Mesendoderm (in vitro differentiated cells): Measurements from ENCODE around the gene BOK.

Experiments used
- DNase-seq: peaks from one replicate; pipeline ENCODE4 v3.0.0; 2013
- H2AK5ac ChIP-seq: 2 replicates; pipeline ENCODE4 v1.6.1; 2013; ENCODE audit warnings: low read length, inconsistent platforms
- H2BK120ac ChIP-seq: 2 replicates; pipeline ENCODE4 v1.6.1; 2013; ENCODE audit warnings: low read depth, mild to moderate bottlenecking, low read length, moderate library complexity, mixed read lengths
- H2BK15ac ChIP-seq: replicated peaks from 2 replicates; pipeline ENCODE4 v1.6.1; 2013; ENCODE audit warnings: low read depth, mild to moderate bottlenecking, moderate library complexity
- H2BK5ac ChIP-seq: 2 replicates; pipeline ENCODE4 v1.6.1; 2013; ENCODE audit warnings: low read length, inconsistent platforms
- H3K18ac ChIP-seq: 2 replicates; pipeline ENCODE4 v1.6.1; 2013; ENCODE audit warnings: mild to moderate bottlenecking, low read length, mixed read lengths
- H3K23ac ChIP-seq: one replicate; pipeline ENCODE4 v1.6.1; 2013; ENCODE audit warnings: low read length
- H3K27ac ChIP-seq: 2 replicates; pipeline ENCODE4 v1.5.1; 2013; ENCODE audit warnings: low read depth, mild to moderate bottlenecking, inconsistent platforms, low read length, moderate library complexity
- H3K27me3 ChIP-seq: 2 replicates; pipeline ENCODE4 v1.6.1; 2013; ENCODE audit warnings: low read length, control low read depth, mild to moderate bottlenecking, inconsistent platforms; ENCODE audit not compliant: insufficient read depth, poor library complexity
- H3K36me3 ChIP-seq: 2 replicates; pipeline ENCODE4 v1.6.1; 2013; ENCODE audit warnings: low read length, inconsistent platforms; ENCODE audit not compliant: control insufficient read depth, insufficient read depth
- H3K4ac ChIP-seq: one replicate; pipeline ENCODE4 v1.6.1; 2013; ENCODE audit warnings: low read depth, mild to moderate bottlenecking, low read length, moderate library complexity
- H3K4me1 ChIP-seq: 2 replicates; pipeline ENCODE4 v1.6.1; 2013; ENCODE audit warnings: low read depth, low read length, inconsistent platforms; ENCODE audit not compliant: control insufficient read depth
- H3K4me2 ChIP-seq: 2 replicates; pipeline ENCODE4 v1.6.1; 2013; ENCODE audit warnings: low read length
- H3K4me3 ChIP-seq: 2 replicates; pipeline ENCODE4 v1.5.1; 2013; ENCODE audit warnings: mild to moderate bottlenecking, low read length
- H3K56ac ChIP-seq: one replicate; pipeline ENCODE4 v1.6.1; 2013; ENCODE audit warnings: low read length
- H3K79me1 ChIP-seq: 2 replicates; pipeline ENCODE4 v1.6.1; 2013; ENCODE audit warnings: low read length, inconsistent platforms
- H3K79me2 ChIP-seq: 2 replicates; pipeline ENCODE4 v1.6.1; 2013; ENCODE audit warnings: mild to moderate bottlenecking, low read length; ENCODE audit not compliant: control insufficient read depth, insufficient read depth
- H3K9ac ChIP-seq: 2 replicates; pipeline ENCODE4 v1.6.1; 2013; ENCODE audit warnings: low read length, inconsistent platforms
- H4K5ac ChIP-seq: one replicate; pipeline ENCODE4 v1.6.1; 2013; ENCODE audit warnings: low read length
- H4K8ac ChIP-seq: one replicate; pipeline ENCODE4 v1.6.1; 2013; ENCODE audit warnings: low read depth, mild to moderate bottlenecking, control low read depth, low read length, moderate library complexity
- WGBS: extraction: QIAGEN DNeasy Blood & Tissue Kit; methylation state at CpG from one replicate; pipeline ENCODE4 v1.1.7; 2013; ENCODE audit warnings: low lambda C conversion rate, missing lambda C conversion rate; ENCODE audit not compliant: insufficient coverage; ENCODE audit errors: extremely low coverage; 5-methylcytosine and 5-hydroxymethylcytosine counted together

The BOK gene

DNA sequence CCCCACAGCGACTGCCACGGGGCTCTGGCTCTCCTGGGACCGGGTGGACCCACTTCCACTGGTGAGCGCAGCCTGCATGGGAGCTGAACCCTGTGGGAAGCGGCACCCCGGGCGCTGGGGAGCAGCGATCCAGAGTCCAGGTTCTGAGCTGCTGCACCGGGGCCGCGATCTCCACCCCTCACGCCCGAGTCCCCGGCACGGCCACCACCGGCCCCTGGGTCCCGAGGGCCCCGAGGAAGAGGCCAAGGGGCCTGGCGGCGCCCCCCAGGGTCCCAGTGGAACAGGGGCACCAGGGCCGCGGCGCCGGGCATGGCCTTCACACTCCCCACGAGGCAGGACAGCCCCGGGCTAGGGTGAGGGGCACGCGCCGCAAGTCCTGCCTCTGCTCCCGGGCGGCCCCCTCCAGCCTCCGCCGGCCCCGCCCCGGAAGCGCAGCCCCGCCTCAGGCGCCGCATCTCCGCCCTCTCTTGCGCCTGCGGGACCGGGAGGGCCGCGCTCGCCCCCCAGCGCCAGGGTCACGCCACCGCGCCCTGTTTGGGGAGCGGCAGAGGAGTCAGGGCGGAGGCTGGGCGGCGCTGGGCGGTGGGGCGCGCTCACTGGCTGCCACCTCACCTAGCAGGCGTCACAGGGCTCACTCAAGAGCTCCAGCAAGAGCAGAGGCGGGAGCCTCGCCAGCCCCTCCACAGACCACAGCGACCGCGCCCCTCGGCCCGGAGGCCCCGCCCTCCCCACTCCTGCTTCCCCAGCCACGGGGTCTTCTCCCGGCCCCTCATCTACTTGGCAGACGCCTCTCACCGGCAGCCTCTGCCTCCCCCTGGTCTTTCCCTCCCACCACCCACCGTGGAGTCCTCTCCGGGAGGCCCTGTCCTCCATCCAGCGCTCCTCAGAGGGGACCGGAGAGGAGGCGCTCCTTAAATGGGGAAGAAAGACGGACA lies 51.6 kb downstream of the BOK start:
- Histone ChIP-seq H3K79me2 (peaks cover 11% of the 10 kb centered on the region), H3K4me2 (peak overlapping the region; percentile 79), H3K27ac (peak overlapping the region; percentile 57), H3K4ac (peak overlapping the region; percentile 56), H2BK5ac (no peak overlapping the region), H3K4me1 (no peaks in the 10 kb centered on the region), H2BK15ac (no peak overlapping the region), H4K5ac (no peak overlapping the region), H3K79me1 (peaks cover 16% of the 10 kb centered on the region), H3K36me3 (peaks cover 2% of the 10 kb centered on the region), H3K27me3 (no peaks in the 10 kb centered on the region), H2AK5ac (no peak overlapping the region), H4K8ac (peak overlapping the region; percentile 77), H3K4me3 (peak overlapping the region; percentile 38), H3K9ac (peak overlapping the region; percentile 93), H3K23ac (peak overlapping the region; percentile 45), H2BK120ac (no peak overlapping the region), H3K56ac (peak overlapping the region; percentile 96), H3K18ac (peak overlapping the region; percentile 44)
- DNase-seq: peak; percentile 98
- no CpG with 5 or more reads among the region's 76 CpGs for WGBS

DNA sequence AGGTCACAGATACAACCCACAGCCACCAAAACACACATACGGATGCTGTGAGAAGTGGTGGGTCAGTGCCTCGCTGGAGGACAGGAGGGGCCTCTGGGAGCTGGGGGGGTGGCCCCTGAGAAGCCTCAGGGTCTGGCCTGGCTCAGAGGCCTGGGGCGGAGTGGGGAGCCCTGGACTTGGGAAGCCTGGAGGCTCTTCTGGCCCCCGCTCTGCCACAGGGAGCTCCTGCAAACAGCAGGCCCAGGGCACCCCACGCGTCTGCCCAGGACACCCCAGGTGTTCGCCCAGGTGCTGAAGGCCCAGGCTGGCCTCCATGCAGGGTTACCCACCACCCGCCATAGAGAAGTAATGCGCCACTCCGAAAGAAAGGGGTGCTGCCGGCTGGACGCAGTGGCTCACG lies 52.5 kb downstream of the BOK start:
- no peak overlapping the region for H3K27ac ChIP-seq
- no peak for DNase-seq

DNA sequence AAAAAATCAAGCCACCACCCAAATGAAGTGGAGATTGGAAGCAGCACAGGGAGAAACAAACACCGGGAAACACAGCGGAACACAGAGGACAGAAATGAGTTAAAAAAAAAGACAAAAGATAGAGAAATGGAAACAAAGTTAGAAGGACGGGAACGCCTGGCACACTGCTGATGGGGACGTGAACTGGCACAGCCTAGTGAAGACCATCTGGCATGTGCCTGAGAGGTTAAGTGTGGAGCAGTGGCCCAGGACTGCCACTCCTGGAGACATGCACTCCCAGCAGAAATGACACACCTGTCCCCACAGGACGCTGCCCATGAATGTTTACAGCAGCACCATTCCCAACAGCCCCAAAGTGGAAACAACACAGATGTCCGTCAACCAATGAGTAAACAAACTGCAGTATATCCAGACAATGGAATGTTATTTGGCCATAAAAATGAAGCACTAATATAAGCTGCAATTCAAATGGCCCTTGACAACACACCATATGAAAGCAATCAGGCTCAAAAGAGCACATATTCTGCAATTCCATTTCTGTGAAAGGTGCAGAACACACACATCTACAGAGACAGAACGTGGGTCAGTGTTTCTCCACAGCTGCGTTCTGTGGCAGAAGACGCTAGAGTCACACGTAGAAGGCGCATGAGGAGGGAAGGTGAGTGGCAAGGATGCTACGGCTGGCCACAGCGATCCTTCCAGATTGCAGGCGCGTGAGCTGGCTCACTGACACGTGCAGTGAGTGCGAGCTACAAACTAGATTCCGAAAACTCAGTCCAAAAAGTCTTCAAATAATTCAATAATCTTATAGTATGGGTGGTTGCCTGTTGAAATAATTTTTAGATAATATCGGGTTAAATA lies 53.8 kb downstream of the BOK start:
- H3K23ac ChIP-seq: no peak overlapping the region
- no peak overlapping the region for H2BK5ac ChIP-seq
- no peak overlapping the region for H3K18ac ChIP-seq
- no peak overlapping the region for H3K27ac ChIP-seq
- H3K56ac ChIP-seq: no peak overlapping the region
- peaks cover under 1% of the 10 kb centered on the region for H3K4me1 ChIP-seq
- no peak for DNase-seq
- H3K27me3 ChIP-seq: no peaks in the 10 kb centered on the region
- no peak overlapping the region for H4K8ac ChIP-seq
- no peak overlapping the region for H3K9ac ChIP-seq
- H3K79me1 ChIP-seq: peaks cover 23% of the 10 kb centered on the region
- no peak overlapping the region for H2BK15ac ChIP-seq
- no peak overlapping the region for H2BK120ac ChIP-seq
- no peak overlapping the region for H3K4ac ChIP-seq
- no peak overlapping the region for H4K5ac ChIP-seq
- WGBS: 100% methylated on average over 1 of the region's 20 CpGs
- H3K4me2 ChIP-seq: no peak overlapping the region
- H3K36me3 ChIP-seq: no peaks in the 10 kb centered on the region
- no peak overlapping the region for H2AK5ac ChIP-seq
- H3K4me3 ChIP-seq: no peak overlapping the region
- peaks cover 11% of the 10 kb centered on the region for H3K79me2 ChIP-seq

More for the DNA sequence above, 52.5 kb downstream of the BOK start:
- no peak overlapping the region for H3K4me3 ChIP-seq
- H3K4ac ChIP-seq: no peak overlapping the region
- no peak overlapping the region for H2BK120ac ChIP-seq
- H3K23ac ChIP-seq: no peak overlapping the region
- H3K27me3 ChIP-seq: no peaks in the 10 kb centered on the region
- H3K18ac ChIP-seq: no peak overlapping the region
- no peak overlapping the region for H3K4me2 ChIP-seq
- no peaks in the 10 kb centered on the region for H3K4me1 ChIP-seq
- no CpG with 5 or more reads among the region's 13 CpGs for WGBS
- no peak overlapping the region for H4K8ac ChIP-seq
- peaks cover 18% of the 10 kb centered on the region for H3K79me1 ChIP-seq
- H2BK15ac ChIP-seq: no peak overlapping the region
- H3K36me3 ChIP-seq: peaks cover 2% of the 10 kb centered on the region
- no peak overlapping the region for H2AK5ac ChIP-seq
- H3K56ac ChIP-seq: peak overlapping the region; percentile 49
- no peak overlapping the region for H2BK5ac ChIP-seq
- no peak overlapping the region for H4K5ac ChIP-seq
- peak overlapping the region; percentile 75 for H3K9ac ChIP-seq
- peaks cover 11% of the 10 kb centered on the region for H3K79me2 ChIP-seq

DNA sequence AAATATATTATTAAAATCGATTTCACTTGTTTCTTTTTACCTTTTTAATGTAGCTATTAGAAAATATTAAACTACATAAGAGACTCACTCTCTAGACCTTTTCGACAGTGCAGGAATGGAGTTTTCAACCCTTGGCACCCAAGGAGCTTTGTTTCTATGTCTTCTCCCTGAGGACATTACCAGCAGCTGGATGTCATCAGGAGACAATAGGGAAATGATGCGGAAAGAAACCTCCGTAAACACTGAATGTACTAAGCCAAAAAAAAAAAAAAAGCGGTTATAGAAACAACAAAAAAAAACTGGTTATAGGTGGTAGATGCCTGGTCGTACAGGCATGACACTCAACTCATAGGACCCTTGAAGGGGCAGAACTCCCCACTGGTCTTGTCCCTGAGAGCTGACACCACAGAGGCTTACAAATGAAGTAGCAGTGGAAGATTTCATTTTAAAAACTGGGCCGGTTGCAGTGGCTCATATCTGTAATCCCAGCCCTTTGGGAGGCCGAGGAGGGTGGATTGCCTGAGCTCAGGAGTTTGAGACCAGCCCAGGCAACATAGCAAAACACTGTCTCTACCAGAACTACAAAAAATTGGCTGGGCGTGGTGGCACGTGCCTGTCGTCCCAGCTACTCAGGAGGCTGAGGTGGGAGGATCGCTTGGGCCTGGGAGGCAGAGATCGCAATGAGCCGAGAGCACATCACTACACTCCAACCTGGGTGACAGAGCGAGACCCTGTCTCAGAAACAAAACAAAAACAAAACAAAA lies 54.7 kb downstream of the BOK start:
- Histone ChIP-seq H4K5ac (no peak overlapping the region), H3K4ac (no peak overlapping the region), H4K8ac (no peak overlapping the region), H3K4me2 (no peak overlapping the region), H2BK15ac (no peak overlapping the region), H3K36me3 (no peaks in the 10 kb centered on the region), H2BK120ac (no peak overlapping the region), H3K27ac (no peak overlapping the region), H3K4me1 (peaks cover 4% of the 10 kb centered on the region), H2AK5ac (no peak overlapping the region), H3K23ac (no peak overlapping the region), H3K27me3 (no peaks in the 10 kb centered on the region), H3K79me1 (peaks cover 25% of the 10 kb centered on the region), H3K4me3 (no peak overlapping the region), H3K79me2 (peaks cover 11% of the 10 kb centered on the region), H3K18ac (no peak overlapping the region), H2BK5ac (no peak overlapping the region), H3K56ac (no peak overlapping the region), H3K9ac (no peak overlapping the region)
- DNase-seq: no peak
- 100% methylated on average over 1 of the region's 15 CpGs for WGBS

DNA sequence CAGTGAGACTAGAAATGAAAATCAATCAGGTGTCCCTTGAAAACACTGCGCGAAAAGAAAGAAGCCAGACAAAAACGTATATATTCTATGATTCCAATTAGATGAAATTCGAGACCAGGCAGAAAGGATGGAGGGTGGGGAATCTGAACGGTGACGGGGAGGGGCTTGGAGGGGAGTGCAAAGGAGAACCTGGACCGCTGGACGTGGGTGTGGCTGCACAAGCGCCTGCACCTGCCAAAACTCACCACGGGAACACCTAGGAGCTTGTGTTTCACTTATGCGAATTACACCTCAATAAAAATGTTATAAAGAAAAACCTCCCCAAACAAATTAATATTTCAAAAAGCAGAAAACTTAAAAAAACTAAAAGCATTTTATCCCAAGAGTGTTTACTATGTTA lies 56.5 kb downstream of the BOK start:
- H3K4me3 ChIP-seq: no peak overlapping the region
- no peak overlapping the region for H3K27ac ChIP-seq
- H3K36me3 ChIP-seq: no peaks in the 10 kb centered on the region
- no peaks in the 10 kb centered on the region for H3K27me3 ChIP-seq
- H4K8ac ChIP-seq: no peak overlapping the region
- H2BK5ac ChIP-seq: no peak overlapping the region
- no peak overlapping the region for H3K56ac ChIP-seq
- peaks cover 25% of the 10 kb centered on the region for H3K79me1 ChIP-seq
- H3K4me1 ChIP-seq: peaks cover 4% of the 10 kb centered on the region
- no peak overlapping the region for H2BK120ac ChIP-seq
- DNase-seq: no peak
- no peak overlapping the region for H3K4ac ChIP-seq
- H3K18ac ChIP-seq: no peak overlapping the region
- H2AK5ac ChIP-seq: no peak overlapping the region
- H3K79me2 ChIP-seq: peaks cover 12% of the 10 kb centered on the region
- no peak overlapping the region for H3K9ac ChIP-seq
- H3K4me2 ChIP-seq: no peak overlapping the region
- no peak overlapping the region for H4K5ac ChIP-seq
- no peak overlapping the region for H3K23ac ChIP-seq
- no peak overlapping the region for H2BK15ac ChIP-seq
- no CpG with 5 or more reads among the region's 11 CpGs for WGBS
